GM12873 (cell line): Measurements from ENCODE around the gene CDC16.

Experiments used
- CTCF ChIP-seq: IDR thresholded peaks from 2 replicates; pipeline ENCODE4 v1.5.1; 2012; ENCODE audit warnings: low read depth, mild to moderate bottlenecking, moderate library complexity, low read length, control low read depth; ENCODE audit not compliant: insufficient read depth; ENCODE audit errors: missing control alignments

The CDC16 gene

GRCh38 chr13:114314074-114314912 lies 79.6 kb downstream of the CDC16 start, which contains the start of gene CHAMP1:
Gene CHAMP1, plus strand, starts transcription at chr13:114314503. Its CDS starts 9,340 bp downstream, at chr13:114323843.
- no peak for TF ChIP-seq CTCF

- no peak for TF ChIP-seq CTCF
Measured at GRCh38 chr13:114315074-114315785, 80.5 kb downstream of the CDC16 start.

GRCh38 chr13:114318624-114319023 lies 83.9 kb downstream of the CDC16 start:
- TF ChIP-seq CTCF, result no peak

- no peak for TF ChIP-seq CTCF
Measured at GRCh38 chr13:114319441-114319913, 84.8 kb downstream of the CDC16 start.

GRCh38 chr13:114320065-114320464 lies 85.4 kb downstream of the CDC16 start:
- no peak for TF ChIP-seq CTCF

GRCh38 chr13:114321256-114321655 lies 86.6 kb downstream of the CDC16 start:
- no peak for TF ChIP-seq CTCF
